ENCODE measurements around the gene KRT15.

The KRT15 gene

DNA sequence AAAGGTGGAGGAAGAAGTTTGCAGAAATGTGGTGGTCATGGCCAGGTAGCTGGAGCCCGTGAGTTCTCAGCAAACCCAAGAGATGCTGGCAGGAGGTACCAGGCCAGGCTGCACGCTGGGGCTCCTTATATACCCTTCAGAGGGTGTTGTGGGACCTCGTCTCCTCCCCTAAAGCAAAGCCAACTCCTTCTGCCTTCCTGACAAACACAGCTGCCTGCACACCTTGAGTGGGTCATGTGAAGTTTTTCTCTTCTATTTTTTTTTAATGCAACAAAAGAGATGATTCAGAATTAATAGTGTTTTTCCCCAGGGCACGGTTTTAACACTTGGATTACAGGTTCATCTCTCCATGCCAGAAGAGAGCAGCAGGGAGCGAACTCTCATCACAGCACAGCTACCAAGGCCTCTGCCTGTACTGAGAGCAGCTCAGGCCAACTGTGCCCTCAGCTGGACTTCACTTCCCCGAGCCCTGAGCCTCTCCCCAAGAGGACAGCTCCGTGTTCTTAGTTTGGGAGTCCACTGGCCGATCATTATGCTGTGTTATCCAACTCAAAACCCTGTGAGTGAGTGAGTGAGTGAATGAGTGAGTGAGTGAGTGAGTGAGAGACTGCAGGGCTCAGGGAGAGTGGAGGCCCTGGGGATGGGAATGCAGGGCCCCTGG lies at the start of gene KRT15:
Gene KRT15 (minus strand): TSS at position 102 of the 661 bp plus-strand sequence. CDS start 63 bp downstream, at position 39.
- no peak for DNase-seq (ENCODE audit: low read depth)

DNA sequence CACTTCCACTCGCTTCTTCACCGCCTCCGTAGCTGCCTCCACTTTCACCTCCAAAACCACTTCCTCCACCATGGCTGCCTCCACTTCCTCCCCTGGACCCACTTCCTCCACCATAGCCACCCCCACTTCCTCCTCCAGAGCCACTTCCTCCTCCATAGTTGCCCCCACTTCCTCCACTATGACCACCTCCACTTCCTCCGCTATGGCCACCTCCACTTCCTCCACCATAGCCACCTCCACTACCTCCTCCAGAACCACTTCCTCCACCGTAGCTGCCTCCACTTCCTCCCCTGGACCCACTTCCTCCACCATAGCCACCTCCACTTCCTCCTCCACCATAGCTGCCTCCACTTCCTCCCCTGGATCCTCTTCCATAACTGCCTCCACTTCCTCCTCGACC lies 48.6 kb upstream of the KRT15 start:
- no peak for DNase-seq (ENCODE audit: low read depth)

DNA sequence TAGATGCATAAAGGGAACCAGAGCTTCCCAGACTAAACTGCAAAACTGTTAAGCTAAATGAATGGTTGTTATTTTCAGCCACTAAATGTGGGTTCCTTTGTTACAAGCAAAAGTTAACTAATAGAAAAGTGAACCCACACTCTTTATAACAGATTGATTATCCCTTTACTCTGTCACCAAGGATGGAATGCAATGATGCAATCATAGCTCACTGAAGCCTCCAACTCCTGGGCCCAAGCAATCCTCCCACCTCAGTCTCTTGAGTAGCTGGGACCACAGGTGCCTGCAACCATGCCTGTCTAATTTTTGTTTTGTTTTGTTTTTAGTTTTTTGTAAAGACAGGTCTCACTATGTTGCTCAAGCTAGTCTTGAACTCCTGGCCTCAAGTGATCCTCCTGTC lies 46.6 kb upstream of the KRT15 start:
- no peak for DNase-seq (ENCODE audit: low read depth)

DNA sequence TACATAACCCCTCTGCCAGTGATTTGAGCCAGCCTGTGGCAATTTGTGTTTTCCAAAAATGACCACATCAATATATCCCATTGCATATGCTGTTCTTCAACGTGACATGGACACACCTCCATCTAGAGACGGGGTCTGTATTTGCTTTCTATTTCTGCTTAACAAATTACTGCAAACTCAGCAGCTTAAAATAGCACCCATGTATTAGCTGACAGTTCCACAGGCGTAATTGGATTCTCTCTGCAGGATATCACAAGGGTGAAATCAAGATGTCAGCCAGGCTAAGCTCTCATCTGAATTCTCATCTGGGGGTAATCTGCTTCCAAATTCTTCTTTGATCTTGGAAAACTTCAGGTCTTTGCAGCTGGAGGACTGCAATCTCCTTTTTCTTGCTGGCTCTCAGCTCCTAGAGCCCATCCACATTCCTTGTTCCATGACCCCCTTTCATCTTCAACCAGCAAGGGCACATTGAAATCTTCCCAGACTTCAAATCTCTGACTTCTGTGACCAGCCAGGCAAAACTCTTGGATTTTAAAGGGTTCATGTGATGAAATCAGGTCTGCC lies 45.0 kb upstream of the KRT15 start:
- DNase-seq (ENCODE audit: low read depth): no peak

DNA sequence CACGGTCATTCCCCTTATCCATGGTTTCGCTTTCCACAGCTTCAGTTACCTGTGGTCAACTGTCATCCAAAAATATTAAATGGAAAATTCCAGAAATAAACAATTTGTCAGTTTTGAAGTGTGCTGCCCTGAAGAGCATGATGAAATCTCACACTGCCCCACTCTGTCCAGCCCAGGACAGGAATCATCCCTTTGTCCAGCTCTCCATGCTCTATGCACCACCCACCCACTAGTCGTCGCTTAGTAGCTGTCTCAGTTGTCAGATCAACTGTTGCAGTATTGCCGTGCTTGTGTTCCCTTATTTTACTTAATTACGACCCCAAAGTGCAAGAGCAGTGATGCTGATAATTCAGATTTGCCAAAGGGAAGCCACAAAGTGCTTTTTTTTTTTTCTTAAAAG lies 42.9 kb upstream of the KRT15 start:
- no peak for DNase-seq (ENCODE audit: low read depth)

DNA sequence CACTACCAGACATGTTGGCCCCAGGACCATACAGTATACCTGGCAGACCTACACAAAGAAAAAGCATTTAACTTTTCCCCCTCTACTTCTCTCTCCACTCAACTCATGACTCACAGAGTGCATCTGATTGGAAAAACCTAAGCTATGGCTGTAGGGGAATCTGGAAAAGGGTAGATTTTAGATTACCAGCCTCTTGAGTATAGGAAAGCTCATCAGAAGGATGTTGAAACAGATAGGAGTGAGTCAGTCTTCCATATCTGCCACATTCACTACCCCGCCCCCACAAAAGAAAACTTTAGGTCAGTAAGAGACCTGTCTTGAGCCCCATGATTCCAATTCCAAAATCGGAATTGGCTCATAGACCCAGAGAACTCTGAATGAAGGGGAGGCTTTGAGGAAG lies 40.9 kb upstream of the KRT15 start:
- DNase-seq (ENCODE audit: low read depth): no peak

DNA sequence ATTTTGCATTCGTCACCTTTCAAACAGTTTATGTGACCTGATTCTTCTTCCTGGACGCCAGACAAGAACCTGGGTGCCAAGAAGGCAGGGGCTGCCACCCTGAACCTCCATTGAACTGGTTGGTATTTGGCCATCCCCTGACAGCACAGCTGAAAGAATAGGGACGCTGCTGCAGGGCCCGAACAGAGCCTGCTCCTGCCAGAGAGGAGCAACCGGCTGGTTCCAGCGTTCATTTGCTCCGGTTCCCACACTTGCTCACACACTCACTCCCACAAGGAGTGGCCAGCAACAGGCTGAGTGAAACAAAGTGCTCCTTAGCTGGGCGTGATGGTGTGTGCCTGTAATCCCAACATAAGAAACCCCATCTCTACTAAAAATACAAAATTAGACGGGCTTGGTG lies 38.2 kb upstream of the KRT15 start:
- no peak for DNase-seq (ENCODE audit: low read depth)

DNA sequence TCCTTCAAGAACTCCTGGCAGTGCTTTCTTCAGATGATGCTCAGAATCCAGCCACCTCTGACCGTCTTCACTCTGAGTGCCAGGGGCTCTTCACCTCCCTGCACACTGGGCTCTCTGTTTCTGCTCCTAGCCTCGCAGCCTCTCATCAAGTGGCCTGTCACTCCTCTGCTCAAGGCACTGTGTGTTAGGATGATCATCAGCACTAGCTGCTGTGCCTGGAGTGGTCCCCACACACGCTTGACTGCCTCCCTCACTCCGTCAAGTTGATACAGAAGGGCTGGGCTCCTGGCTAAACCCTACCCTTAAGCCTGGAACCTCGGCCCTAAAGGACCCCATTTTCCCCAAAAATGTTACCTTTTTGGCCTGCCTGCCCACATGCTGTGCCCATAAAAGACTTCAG lies 37.6 kb upstream of the KRT15 start:
- no peak for DNase-seq (ENCODE audit: low read depth)

DNA sequence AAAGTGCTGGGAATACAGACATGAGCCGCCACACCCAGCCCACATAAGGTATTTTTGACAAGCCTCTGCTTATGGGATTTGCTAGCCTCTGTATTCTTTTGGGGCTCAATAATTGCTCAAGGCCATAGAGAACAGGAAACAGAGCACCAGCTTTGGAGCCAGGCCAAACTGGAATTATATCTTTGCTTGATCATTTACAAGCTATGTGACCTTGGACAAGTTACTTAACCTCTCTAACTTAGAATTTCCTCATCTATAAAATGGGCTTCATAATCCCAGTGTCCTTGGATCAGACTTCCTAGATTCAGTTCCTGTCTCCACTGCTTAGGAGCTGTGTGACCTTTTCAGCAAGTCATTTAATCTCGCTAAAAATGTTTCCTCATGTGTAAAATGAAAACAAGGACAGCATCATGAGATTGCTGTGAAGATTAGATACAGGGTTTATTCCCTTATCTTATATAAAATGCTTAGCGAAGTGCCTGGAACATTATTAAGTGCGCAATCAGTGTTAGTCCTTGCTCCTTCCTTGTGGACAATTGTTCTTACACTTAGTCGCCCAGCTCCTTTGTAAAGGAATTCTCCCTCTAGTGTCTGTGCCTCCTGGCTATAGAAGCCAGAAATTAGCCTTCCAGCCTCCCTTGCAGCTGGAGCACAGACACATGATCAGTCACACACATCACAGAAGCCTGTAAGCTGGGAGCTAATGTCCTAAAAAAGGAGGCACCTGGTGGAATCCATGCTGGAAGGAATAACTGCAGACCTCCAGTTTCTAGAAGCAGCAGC lies 36.6 kb upstream of the KRT15 start:
- DNase-seq (ENCODE audit: low read depth): no peak

DNA sequence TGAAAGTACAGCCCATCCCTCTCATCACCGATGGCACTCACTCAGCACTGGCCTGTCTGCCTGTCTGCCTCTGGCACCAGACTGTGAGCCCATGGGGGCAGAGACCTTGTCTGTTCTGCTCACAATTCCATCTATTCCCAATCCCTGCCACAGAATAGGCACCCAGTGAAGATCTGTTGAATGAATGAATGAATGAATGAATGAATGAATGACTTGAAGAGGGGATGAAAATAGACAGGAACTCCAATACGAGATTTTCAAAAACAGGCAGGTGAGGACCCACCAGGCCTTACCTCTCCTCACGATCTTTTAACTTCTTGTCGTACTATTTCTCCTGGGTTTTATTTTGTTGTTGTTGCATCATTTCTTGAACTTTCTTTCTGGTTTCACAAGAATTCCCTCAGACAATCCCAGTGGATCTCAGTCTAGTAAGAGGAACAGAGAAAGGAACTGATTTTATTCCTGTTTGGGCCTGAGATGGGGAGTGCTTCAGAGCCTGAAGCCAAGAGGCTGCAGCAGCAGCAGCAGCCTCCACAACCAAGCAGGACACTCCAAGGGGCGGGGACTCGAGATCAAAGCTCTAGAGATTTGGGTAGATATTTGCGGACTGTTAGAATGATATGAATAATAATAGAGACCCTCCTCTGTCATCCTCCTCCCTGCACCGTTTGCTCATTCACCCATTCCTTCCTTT lies 35.4 kb upstream of the KRT15 start:
- DNase-seq (ENCODE audit: low read depth): no peak

GRCh38 chr17:41553176-41553575 lies 34.5 kb upstream of the KRT15 start:
- DNase-seq (ENCODE audit: low read depth): no peak

DNA sequence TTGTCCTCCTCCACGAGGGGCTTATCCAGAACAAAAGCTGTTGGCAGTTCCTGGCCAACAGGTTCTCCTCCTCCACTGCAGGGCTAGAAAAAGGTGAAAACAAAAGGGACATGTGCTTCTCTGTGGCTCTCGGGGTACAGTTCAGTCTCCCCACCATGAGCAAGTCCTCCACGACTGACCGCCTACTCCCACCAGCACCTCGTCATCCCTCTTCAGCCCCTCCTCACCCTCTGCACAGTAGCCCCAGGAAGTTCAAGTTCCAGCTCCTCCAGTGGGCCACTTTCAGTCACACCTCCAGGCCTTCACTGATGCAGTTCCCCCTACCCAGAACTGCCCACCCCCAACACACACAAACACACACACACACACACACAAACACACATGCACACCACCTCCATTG lies 33.8 kb upstream of the KRT15 start:
- no peak for DNase-seq (ENCODE audit: low read depth)

- no peak for DNase-seq (ENCODE audit: low read depth)
Measured at GRCh38 chr17:41551365-41551764, 32.7 kb upstream of the KRT15 start.

- DNase-seq (ENCODE audit: low read depth): no peak
Measured at GRCh38 chr17:41549596-41550039, 30.9 kb upstream of the KRT15 start.

- DNase-seq (ENCODE audit: low read depth): peak; percentile 68
Measured at GRCh38 chr17:41548844-41549595, 30.3 kb upstream of the KRT15 start.

GRCh38 chr17:41547921-41548843 lies 29.5 kb upstream of the KRT15 start:
- peak; percentile 88 for DNase-seq (ENCODE audit: low read depth)

DNA sequence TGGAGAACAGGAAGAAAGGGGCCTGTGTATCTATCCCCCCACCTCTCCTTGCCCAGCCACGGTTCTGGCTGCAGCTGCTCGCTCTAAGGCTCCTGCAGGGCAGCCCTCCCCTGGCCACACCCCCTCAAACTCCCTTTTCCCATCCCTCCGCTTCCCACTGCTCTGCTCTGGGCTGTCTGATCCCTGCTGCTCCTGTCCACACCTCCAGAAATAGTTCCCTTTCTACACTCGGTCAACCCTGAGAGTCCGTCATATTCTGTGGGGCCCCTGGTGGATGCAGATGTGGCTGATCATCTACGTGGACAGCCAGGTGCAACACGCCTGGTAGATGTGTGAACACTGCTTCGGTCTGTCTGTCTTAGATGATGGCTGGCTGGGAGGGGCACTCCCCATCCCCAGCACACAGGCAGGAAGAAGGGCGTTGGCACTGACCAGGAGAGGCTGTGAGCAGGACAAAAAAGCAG lies 28.7 kb upstream of the KRT15 start:
- DNase-seq (ENCODE audit: low read depth): no peak

- DNase-seq (ENCODE audit: low read depth): no peak
Measured at GRCh38 chr17:41546819-41547218, 28.1 kb upstream of the KRT15 start.

GRCh38 chr17:41545829-41546410 lies 27.2 kb upstream of the KRT15 start:
- no peak for DNase-seq (ENCODE audit: low read depth)

DNA sequence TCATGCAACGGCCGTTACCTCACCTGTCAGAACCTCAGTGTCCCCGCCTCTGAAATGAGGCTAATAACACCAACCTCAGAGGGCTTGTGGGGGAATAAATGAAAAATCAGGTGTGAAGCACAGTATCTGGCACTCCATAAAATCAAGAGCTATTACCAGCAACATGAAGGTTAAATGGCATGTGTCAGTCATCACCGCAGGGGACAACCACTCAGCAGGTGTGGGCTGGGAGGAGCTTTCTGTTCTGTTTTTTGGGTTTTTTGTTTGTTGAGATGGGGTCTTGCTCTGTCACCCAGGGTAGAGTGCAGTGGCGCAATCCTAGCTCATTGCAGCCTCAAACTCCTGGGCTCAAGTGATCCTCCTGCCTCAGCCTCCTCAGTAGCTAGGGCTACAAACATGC lies 26.2 kb upstream of the KRT15 start:
- no peak for DNase-seq (ENCODE audit: low read depth)
